Keratinocyte (primary cell): ENCODE data around the gene CUX1. TPM values are rescaled to one million over a fixed set of nuclear protein-coding genes. Genes with fewer than 3 reads are reported as not detected.

Experiments used
- DNase-seq: peaks from one replicate; pipeline ENCODE4 v3.0.0-alpha.2; 2011; ENCODE audit warnings: low read depth, missing footprints, low spot score
- FAIRE-seq: peaks from 2 replicates; lab custom pipeline; 2011; peaks lifted over from hg19 to GRCh38; lab: Jason Lieb, UNC
- H2AFZ ChIP-seq: 2 replicates; pipeline ENCODE4 v1.6.0; 2012; ENCODE audit warnings: low read length, control low read depth, inconsistent platforms; ENCODE audit not compliant: control insufficient read depth
- H3K27ac ChIP-seq: 2 replicates; pipeline ENCODE4 v1.5.1; 2011; ENCODE audit warnings: low read length; ENCODE audit not compliant: control insufficient read depth, insufficient read depth
- H3K27me3 ChIP-seq: 3 replicates; pipeline ENCODE4 v1.6.0; 2011; ENCODE audit warnings: low read length; ENCODE audit not compliant: control insufficient read depth, insufficient read depth; ENCODE audit errors: extremely low read depth
- H3K36me3 ChIP-seq, 2 experiments: 2 replicates in 1 of 2; 3 replicates in 1 of 2; pipeline ENCODE4 v1.5.1; 2011; ENCODE audit warnings: low read length in 2 of 2, mild to moderate bottlenecking in 1 of 2; ENCODE audit not compliant: control insufficient read depth in 2 of 2, insufficient read depth in 2 of 2; ENCODE audit errors: extremely low read depth in 1 of 2
- H3K4me1 ChIP-seq: 3 replicates; pipeline ENCODE4 v1.5.1; 2011; ENCODE audit warnings: low read length; ENCODE audit not compliant: control insufficient read depth, insufficient read depth; ENCODE audit errors: extremely low read depth
- H3K4me2 ChIP-seq: 3 replicates; pipeline ENCODE4 v1.6.0; 2011; ENCODE audit warnings: low read depth, low read length; ENCODE audit not compliant: control insufficient read depth, insufficient read depth; ENCODE audit errors: extremely low read depth
- H3K4me3 ChIP-seq, 3 experiments: fragments of 200-600 bp in 1 of 3; sonication (generic) in 1 of 3; 2 replicates in 2 of 3; 3 replicates in 1 of 3; pipeline ENCODE4 v1.5.1; 2011 to 2016; ENCODE audit warnings: low read length in 3 of 3, mild to moderate bottlenecking in 3 of 3, control low read depth in 2 of 3, inconsistent platforms in 1 of 3, low read depth in 1 of 3, mixed read lengths in 1 of 3, mixed run types in 1 of 3, moderate library complexity in 1 of 3; ENCODE audit not compliant: control insufficient read depth in 2 of 3, insufficient read depth in 2 of 3; ENCODE audit errors: extremely low read depth in 1 of 3
- H3K79me2 ChIP-seq: 2 replicates; pipeline ENCODE4 v1.6.0; 2012; ENCODE audit warnings: low read length; ENCODE audit not compliant: control insufficient read depth, insufficient read depth
- H3K9ac ChIP-seq: 3 replicates; pipeline ENCODE4 v1.6.0; 2011; ENCODE audit warnings: low read length; ENCODE audit not compliant: control insufficient read depth, insufficient read depth; ENCODE audit errors: extremely low read depth
- H3K9me1 ChIP-seq: 3 replicates; pipeline ENCODE4 v1.6.0; 2011; ENCODE audit warnings: low read length; ENCODE audit not compliant: control insufficient read depth, insufficient read depth; ENCODE audit errors: extremely low read depth
- H3K9me3 ChIP-seq: 2 replicates; pipeline ENCODE4 v1.5.1; 2012; ENCODE audit warnings: low read depth, low read length; ENCODE audit not compliant: control insufficient read depth
- H4K20me1 ChIP-seq: 3 replicates; pipeline ENCODE4 v1.6.0; 2011; ENCODE audit warnings: low read length; ENCODE audit not compliant: control insufficient read depth, insufficient read depth; ENCODE audit errors: extremely low read depth
- EZH2 ChIP-seq: IDR thresholded peaks from one replicate; pipeline ENCODE4 v1.6.1; 2012; ENCODE audit warnings: inconsistent platforms, mild to moderate bottlenecking, low read length, moderate library complexity
- dilution Hi-C: fragments of 300-500 bp; cut with MboI; formaldehyde crosslinking; loops from one replicate; pipeline ENCODE4 v1.7.0; 2020; ENCODE audit warnings: low sequenced_read_pairs; ENCODE audit not compliant: extremely low pct_ligation_motif_present
- polyA plus RNA-seq, 5 experiments: library from polyadenylated mRNA; depleted of rRNA in 3 of 5; stranded (reverse) in 3 of 5; stranded (forward) in 1 of 5; unstranded in 1 of 5; fragments of >200 nt; gene quantifications; 1 replicate in 1 of 5; 2 replicates in 3 of 5; 3 replicates in 1 of 5; pipeline versions ENCODE4 v1.2.1 to v1.2.3, GENCODE V29; 2011 to 2012; ENCODE audit warnings: missing spikeins in 2 of 5, low read depth in 1 of 5, low replicate concordance in 1 of 5
- TF ChIP-seq, protein P1 (sequence below), 3 experiments: IDR thresholded peaks in 1 of 3; conservative IDR thresholded peaks in 1 of 3; optimal IDR thresholded peaks in 1 of 3; 2 replicates in 2 of 3; 3 replicates in 1 of 3; pipeline versions ENCODE3 to v1.5.1; 2011; ENCODE audit warnings: low read length in 3 of 3, mild to moderate bottlenecking in 3 of 3, moderate library complexity in 2 of 3, control low read depth in 1 of 3, inconsistent platforms in 1 of 3; ENCODE audit not compliant: insufficient read depth in 2 of 3; ENCODE audit errors: extremely low read depth in 1 of 3

Gene CUX1
- polyA plus RNA-seq, 1 donor (not counting 4 experiments of a cell fraction or from before 2014, with no cell fraction given) = 18.3 TPM

DNA sequence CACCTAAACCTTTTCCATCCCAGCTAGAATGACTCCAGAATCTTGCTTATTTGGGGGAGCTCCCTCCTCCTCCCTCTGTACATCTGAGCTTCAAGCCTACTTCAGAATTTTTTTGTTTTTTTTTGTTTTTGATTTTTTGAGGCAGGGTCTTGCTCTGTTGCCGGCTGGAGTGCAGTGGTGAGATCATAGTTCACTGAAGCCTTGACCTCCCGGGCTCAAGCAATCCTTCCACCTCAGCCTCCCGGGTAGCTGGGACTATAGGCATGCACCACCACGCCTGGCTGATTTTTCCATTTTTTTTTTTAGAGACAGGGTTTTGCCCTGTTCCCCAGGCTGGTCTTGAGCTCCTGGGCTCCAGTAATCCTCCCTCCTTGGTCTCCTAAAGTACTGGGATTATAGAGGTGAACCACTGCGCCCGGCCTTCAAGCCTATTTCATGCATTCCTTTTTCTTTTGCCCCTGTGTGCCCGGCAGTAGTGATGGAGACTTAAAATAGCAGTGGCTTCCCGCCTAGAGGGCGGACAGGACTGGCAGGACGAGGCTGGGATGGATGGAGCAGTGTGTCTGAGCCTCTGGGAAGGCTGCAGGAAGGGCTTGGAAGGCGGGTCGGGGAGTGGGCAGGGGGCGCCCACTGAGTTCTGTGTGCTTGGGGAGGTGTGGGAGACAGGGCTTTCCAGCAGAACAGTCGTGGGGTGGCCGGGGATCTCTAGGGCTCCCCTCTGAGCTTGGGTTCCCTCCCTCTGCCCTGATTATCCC, 8.8 kb downstream of the CUX1 start:
- Histone ChIP-seq H3K4me2 (no peak overlapping the region), H4K20me1 (peaks cover 9% of the 10 kb centered on the region)
- DNase-seq = no peak

GRCh38 chr7:101828301-101829020, 11.0 kb downstream of the CUX1 start:
- no peak for DNase-seq
- Histone ChIP-seq H3K36me3 (peaks cover 0 to 1% of the 10 kb centered on the region in 2 experiments), H3K27ac (no peak overlapping the region), H3K4me2 (no peak overlapping the region), H3K4me1 (no peaks in the 10 kb centered on the region), H2AFZ (no peak overlapping the region), H3K4me3 (no peak overlapping the region), H4K20me1 (peaks cover 9% of the 10 kb centered on the region), H3K9me1 (no peaks in the 10 kb centered on the region), H3K9me3 (no peaks in the 10 kb centered on the region), H3K9ac (no peak overlapping the region), H3K79me2 (peaks cover 66% of the 10 kb centered on the region), H3K27me3 (no peaks in the 10 kb centered on the region)
- dilution Hi-C loops = no loop called here
- TF ChIP-seq, protein P1, sequence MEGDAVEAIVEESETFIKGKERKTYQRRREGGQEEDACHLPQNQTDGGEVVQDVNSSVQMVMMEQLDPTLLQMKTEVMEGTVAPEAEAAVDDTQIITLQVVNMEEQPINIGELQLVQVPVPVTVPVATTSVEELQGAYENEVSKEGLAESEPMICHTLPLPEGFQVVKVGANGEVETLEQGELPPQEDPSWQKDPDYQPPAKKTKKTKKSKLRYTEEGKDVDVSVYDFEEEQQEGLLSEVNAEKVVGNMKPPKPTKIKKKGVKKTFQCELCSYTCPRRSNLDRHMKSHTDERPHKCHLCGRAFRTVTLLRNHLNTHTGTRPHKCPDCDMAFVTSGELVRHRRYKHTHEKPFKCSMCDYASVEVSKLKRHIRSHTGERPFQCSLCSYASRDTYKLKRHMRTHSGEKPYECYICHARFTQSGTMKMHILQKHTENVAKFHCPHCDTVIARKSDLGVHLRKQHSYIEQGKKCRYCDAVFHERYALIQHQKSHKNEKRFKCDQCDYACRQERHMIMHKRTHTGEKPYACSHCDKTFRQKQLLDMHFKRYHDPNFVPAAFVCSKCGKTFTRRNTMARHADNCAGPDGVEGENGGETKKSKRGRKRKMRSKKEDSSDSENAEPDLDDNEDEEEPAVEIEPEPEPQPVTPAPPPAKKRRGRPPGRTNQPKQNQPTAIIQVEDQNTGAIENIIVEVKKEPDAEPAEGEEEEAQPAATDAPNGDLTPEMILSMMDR (optimal IDR thresholded peaks at IDR 0.05 in 1 of 3, IDR thresholded peaks at IDR 0.05 in 1 of 3, conservative IDR thresholded peaks at IDR 0.05 in 1 of 3; ENCODE audit: extremely low read depth in 1 of 3, insufficient read depth in 2 of 3, low read length in 3 of 3) = no peak
- TF ChIP-seq EZH2 = no peak
- FAIRE-seq = no peak

More for the DNA sequence above, 8.8 kb downstream of the CUX1 start:
- TF ChIP-seq, protein P1 (optimal IDR thresholded peaks at IDR 0.05 in 1 of 3, IDR thresholded peaks at IDR 0.05 in 1 of 3, conservative IDR thresholded peaks at IDR 0.05 in 1 of 3; ENCODE audit: extremely low read depth in 1 of 3, insufficient read depth in 2 of 3, low read length in 3 of 3) = no peak
- no peak for TF ChIP-seq EZH2
- peaks cover 69% of the 10 kb centered on the region for H3K79me2 ChIP-seq
- no peaks in the 10 kb centered on the region for H3K9me3 ChIP-seq
- no peak overlapping the region for H3K27ac ChIP-seq
- no peak overlapping the region for H2AFZ ChIP-seq
- no peaks in the 10 kb centered on the region for H3K9me1 ChIP-seq
- dilution Hi-C loops = no loop called here
- no peak for FAIRE-seq
- H3K27me3 ChIP-seq = no peaks in the 10 kb centered on the region
- peaks cover 0 to 1% of the 10 kb centered on the region in 2 experiments for H3K36me3 ChIP-seq
- H3K4me3 ChIP-seq = no peak overlapping the region
- H3K9ac ChIP-seq = no peak overlapping the region
- no peaks in the 10 kb centered on the region for H3K4me1 ChIP-seq
